ENCODE measurements around the gene ASCC2. TPM values are rescaled to one million over a fixed set of nuclear protein-coding genes. Genes with fewer than 3 reads are reported as not detected.

ASCC2 gene
- total RNA-seq, 1 experiment from 2014 or later = 28.7 TPM

DNA sequence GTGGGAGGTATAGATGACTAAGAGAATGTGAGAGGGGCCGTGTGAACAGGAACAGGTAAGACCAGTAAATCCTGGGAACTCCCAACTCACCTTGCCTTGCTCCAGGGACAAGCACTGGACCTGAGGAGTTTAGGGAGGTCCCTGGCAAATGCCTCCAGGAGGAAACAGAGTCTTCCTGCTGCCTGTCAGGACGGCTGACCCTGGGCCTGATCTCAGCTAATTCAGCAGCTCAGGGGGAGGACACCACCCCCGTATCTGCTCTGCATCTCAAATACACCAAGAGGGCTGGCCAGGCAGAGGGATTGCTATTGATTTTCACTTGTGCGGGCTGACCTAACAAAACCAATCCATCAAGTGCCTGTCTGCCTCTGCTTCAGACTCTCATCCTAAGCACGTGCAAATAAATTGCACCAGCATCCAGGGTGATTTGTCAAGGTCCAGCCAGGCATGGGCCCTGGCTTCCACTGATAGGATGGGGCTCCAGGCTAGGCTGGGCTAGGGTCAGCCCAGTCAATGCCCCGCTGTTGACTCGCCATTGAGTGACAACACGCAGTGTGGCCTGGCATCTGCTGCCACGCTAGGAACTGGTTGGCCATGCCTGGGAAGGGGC is 50.6 kb downstream of the ASCC2 start:
- no peak for DNase-seq (ENCODE audit: low read depth)

DNA sequence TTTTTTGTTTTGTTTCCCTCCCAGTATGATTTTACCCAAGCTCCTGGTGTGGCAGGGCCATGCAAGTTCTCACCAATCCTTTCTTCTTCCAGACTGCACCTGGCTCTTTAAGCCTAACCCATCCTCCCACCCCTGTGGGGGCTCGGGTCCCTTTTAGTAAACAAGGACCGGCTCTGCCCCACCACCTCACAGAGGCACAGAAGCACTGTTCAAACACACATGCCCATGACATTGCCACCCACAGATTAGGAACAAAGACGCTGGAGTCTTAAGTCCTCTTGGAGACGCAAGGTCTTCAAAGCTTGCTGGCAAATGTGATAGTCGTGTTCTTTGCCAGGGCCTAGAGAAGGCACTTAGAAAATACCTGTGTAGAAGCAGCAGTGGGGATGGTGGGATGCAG is 52.0 kb downstream of the ASCC2 start:
- DNase-seq (ENCODE audit: low read depth) = no peak

DNA sequence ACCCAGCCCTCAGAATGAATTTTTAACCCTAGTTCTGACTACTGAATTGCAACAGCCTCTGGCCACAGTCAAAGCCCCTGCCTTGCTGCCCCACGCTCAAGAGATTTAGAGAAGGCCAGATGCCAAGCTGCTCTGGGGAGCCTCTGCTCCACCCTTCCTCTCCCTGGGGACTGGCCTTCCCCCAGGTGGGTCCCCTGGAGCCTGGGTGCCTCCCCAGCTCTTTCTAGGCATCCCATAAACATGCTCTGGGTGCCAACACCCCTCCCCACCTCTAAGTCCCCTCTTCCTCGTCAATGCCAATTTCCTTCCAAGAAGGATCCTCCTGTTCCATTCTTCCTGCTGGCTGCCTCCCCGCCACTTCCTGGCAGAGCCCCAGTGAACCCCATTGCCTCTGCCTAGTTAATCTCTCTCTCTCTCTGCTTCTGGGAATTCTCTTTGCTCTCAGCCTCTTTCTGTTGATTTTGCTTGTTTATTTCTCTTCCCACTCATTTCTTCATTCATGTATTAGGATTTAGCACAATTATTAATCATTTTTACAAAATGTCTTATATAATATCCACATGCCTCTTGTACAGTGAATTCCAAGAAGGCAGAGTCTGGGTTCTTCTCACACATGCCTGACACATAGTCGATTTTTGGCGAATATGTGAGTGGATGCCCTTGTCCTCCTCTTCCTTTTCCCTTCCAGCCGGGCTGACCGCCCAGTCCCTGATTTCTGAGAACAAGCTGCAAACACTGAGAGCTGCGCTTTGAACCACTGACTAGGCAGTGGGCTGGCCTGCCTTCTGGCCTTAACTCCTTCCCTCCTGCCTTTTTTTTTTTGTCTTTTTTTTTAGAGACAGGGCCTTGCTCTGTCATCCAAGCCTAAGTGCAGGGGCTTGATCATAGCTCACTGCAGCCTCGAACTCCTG is 53.4 kb downstream of the ASCC2 start:
- no peak for DNase-seq (ENCODE audit: low read depth)

DNA sequence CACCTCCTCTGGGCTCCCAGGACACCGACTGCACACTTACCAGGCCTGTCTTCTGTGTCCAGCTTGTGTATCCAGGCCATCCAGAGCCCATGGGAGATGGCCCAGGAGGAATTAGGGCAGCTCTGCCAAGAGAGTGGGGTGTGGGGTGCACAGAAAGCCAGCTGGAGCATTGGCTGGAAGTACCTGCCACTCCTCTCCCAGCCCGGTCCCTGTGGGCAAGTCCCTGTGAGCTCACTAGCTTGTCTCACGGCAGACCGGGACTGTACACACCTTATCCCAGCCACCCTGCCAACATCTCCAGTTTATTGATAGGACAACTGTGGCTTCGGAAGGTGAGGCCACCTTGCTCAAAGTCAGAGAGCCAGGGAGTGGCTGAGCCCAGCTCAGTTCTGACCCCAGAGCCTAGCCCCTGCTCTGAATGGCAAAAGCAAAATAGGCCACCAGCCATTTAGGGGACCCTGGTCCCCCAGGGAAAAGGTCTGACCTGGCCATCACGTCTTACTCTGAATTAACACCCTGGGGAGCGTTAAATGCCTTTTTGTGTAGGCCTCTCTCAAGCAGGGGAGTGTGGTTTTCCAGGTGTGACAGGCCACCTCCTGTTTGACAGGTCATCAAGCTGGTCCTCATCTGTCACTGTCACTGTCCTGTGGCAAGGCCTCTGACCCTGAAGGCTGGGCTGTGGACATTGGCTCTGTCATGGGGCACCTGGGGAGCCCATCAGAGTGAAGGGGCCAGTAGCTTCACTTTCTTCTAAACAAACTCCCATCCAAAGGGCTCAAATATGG is 55.8 kb downstream of the ASCC2 start:
- peak; percentile 75 for DNase-seq (ENCODE audit: low read depth)

DNA sequence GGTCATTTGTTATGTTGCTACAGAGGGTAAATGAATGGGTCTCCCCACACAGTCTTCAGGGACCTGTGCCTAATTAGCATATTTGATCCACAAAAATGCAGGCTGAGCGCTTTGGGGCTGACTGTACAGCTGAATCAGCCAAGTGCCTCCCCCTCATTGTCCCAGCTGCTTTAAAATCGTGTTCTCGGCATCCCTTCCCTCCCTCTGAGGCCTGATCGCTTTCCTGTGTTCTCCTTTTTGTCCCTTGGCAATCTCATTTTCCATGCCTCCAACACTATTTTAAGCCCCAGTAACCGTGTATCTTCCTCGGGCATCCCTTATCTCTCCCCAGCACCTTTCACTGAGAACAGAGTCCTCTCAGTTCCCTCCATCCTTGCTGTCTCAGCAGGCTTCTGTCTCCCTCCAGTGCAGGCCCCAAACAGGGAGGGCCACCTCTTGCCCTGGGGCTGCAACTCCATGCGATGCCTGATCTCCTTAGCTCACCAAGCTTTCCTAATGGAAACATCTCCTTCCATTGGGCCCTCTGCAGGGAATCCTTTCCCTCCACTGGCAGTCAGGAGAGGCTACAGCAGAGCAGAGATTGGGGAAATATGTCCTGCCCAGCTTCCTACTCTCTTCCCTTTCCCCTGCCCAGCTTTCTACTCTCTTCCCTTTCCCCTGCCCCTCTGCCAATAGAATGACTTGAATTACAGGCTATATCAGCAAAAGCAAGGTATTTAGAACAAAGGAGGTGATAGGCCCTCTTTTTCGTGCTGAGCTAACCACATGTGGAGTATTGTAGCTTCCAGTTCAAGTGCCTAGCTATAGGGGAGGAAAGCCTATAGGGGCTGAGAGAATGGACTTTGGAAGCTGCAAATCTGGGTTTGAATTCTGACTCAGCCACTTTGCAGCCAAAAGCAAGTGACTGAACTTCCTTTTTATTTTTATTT is 57.1 kb downstream of the ASCC2 start:
- peak; percentile 93 for DNase-seq (ENCODE audit: low read depth)

DNA sequence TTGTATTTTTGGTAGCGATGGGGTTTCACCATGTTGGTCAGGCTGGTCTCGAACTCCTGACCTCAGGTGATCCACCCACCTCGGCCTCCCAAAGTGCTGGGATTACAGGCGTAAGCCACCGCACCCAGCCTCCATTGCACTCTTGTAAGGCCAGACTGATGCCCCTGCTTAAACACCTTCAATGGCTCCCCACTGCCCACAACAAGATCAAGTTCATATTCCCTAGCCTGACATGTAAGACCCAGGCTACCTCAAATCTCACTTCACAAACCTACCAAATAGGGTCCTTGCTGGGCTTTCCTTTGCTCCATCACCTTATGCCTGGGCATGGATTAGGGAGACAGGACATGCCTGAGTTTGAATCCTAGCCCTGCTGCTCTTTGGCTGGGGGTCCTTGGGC is 57.9 kb downstream of the ASCC2 start:
- DNase-seq (ENCODE audit: low read depth) = no peak

DNA sequence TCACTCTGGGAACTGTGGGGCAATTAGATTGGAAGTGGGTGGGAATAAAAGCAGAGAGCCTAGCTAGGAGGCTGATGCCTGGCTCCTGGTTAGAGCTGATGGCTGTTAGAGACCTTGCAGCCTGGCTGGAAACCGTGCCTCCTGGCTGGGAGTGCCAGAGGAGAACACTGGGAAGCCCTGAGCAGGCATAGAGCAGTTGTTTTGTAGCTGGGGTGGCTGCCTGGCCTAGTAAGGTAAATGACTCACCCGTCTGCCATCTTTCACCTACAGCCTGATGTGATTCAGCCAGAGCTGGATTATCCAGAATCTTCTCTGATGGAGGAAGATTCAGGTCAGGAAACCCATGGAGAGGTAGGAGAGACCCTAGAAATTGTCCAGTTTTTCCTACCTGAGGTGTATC is 64.8 kb downstream of the ASCC2 start:
- DNase-seq (ENCODE audit: low read depth) = peak; percentile 82

DNA sequence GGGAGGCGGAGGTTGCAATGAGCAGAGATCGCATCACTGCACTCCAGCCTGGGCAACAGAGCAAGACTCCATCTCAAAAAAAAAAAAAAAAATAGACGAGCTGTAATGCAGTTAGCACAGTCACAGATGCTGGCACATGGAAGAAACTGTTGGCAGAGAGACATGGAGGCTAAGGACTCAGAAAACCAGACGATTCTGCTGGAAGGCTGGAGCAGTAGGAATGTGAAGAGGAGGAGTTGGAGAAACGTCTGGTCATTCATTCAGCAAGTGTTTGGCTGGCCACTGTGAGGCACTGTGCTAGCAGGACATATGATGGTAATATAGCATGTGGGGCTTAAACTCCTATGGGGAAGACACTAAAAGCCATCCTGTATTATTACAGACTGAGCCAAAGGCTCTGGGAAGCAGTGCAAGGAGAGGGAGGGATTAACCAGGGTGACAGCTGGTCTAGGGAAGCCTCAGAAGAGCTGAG is 65.9 kb downstream of the ASCC2 start:
- peak; percentile 49 for DNase-seq (ENCODE audit: low read depth)

DNA sequence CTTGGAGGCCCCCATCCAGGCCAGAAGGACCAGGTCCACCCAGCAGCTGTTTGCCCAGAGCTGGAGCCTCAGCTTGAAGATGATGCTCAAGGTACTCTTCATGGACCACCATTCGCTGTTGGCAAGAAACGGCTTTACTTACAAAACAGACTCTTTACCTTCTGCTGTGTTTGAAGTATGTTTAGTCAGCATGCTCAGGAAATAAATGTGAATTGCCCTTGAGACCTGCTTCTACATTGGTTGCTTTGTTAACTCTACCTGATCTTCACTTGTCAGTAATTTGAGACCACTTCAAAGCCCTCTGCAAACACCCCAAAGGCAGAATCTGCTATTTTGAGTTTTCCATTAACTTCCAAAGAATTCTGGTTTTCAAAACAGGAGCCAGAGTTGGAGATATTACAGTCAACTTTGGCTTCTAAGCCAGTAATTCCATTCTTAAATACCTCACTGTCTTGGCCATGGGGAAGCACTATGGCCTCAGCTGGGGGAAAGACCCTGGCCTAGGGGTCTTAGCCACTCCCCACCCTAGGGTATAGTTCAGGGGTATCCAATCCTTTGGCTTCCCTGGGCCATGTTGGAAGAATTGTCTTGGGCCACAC is 68.3 kb downstream of the ASCC2 start:
- DNase-seq (ENCODE audit: low read depth) = no peak

DNA sequence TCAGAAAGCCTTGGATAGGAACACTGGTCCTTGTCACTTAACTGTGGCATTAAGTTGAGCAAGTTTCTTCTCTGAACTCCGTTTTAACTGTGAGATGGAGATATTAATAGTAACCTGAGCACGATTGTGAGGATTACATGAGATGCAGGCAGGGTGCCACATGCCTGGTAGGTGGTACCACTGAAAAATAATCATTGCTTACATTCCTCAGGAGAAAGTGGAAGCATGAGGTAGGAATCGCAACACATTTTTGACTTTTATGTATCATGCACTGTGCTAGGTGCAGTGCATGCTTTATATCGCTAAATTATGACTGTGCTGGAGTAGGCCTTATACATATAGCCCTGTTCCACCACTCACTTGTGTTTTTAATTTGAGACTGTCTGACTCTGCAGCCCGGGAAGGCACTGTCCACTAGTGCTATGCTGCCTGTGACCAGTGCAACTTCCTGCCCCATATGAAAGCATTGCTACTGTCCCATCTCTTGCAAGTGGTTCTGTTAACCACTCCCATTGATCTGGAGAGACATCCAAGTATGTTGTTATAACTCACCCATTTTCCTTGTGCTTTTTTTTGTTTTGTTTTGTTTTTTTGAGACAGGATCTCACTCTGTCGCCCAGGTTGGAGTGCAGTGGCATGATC is 69.9 kb downstream of the ASCC2 start:
- DNase-seq (ENCODE audit: low read depth) = no peak

DNA sequence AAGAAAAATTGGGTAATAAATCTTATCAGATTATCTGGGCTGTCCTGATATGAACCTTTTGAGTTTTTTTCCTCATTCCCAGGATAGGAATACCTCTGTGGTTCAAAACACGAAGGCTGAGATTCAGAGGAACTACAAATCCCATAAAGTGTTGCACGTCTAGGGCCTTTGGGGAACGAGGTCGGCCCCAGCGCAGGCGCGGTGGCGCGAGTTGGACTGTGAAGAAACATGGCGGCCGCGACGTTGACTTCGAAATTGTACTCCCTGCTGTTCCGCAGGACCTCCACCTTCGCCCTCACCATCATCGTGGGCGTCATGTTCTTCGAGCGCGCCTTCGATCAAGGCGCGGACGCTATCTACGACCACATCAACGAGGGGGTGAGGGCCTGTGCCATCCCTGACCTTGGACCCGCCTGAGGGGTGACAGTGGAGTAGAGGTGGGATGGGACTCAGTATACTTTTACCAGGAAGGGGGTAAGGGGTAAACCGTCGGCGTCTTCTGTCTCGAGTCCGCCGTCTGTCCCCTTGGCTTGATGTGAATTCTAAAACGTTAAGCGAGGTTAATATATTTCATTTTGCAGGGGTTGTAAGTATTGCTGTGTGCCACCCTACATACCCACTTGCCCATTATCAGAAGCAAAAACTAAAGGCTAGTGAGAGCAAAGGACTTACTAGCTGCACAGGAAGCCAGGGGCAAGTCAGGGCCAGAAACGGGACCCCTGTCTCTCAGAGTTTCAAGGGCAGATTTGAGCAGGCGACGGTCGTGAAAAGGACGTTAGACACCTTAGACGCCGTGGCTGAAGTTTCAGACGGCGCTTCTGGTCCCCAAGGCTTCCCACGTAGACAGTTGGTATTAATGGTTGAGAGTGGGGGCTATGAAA is 70.7 kb downstream of the ASCC2 start, which contains the start of gene UQCR10:
Gene UQCR10 (plus strand): TSS at position 199 of the 881 bp plus-strand sequence. CDS start 30 bp downstream, at position 229.
- peak; percentile 84 for DNase-seq (ENCODE audit: low read depth)

DNA sequence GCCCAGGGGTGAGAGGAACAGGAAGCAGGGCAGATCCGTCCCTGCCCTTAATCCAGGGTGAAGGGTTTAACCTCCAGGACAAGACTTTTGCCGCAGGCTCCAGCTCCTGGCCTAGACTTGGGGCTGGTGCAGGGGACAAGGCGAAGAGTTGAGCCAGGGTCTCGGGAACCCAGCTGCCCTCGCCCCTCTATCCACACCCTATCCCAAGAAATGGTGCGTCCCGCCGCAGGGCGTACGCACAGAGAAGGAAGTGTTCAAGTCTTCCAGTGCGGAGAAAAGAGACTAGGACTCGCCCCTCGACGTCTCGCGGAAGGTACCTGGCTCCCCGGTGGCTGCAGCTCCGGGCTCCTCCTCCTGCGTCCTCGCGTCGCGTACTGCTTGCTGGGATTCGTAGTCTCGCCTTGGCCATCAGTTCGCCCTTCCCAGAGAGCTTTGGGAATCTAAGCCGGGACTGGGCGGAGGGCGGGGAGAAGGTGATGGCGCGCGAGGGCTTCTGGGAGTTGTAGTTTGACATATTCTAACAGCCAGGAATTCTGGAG is 71.4 kb downstream of the ASCC2 start, which contains the start of gene ZMAT5:
Gene ZMAT5 (minus strand): TSS at position 376 of the 539 bp plus-strand sequence. CDS start 18,463 bp downstream, outside the sequence.
- DNase-seq (ENCODE audit: low read depth) = peak; percentile 96

DNA sequence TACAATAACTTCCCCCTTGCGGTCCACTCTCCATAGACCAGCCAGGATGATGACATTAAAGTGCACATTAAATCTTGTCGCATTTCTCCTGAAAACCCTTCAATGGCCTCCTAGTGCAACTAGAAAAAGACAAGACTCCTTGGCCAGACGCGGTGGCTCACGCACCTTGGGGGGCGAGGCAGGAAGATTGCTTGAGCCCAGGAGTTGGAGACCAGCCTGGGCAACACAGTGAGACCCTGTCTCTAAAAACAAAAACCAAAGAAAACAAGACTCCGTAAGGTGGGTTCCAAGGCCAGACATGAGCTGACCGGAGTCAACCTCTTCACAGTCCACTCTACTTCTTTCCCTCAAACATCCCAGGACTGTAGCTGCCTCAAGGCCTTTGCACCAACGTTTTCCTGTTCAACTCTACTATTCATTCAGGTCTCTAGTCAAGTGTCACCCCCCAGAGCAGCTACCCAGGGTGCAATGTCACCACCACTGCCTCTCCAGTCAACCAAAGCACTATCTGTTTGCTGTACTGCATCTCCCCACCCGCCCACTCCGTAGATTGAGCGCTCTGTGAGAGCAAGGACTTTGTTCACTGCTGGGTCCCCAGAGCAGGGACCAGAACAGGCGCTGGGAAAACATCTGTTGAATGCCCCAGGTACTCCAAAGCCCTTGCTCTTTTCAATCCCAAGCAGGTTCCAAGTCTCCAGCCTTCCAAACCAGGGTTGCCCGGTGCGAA is 72.0 kb downstream of the ASCC2 start:
- DNase-seq (ENCODE audit: low read depth) = no peak

DNA sequence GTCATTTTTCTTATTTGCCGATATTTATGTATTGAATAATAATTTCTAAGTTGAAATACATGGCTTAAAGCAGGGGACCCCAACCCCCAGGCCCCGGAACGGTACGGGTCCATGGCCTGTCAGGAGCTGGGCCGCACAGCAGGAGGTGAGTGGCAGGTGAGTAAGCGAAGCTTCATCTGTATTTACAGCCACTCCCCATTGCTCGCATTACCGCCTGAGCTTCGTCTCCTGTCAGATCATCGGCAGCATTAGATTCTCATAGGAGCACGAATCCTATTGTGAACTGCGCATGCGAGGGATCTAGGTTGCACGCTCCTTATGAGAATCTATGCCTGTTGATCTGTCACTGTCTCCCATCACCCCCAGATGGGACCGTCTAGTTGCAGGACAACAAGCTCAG is 75.8 kb downstream of the ASCC2 start:
- DNase-seq (ENCODE audit: low read depth) = no peak

DNA sequence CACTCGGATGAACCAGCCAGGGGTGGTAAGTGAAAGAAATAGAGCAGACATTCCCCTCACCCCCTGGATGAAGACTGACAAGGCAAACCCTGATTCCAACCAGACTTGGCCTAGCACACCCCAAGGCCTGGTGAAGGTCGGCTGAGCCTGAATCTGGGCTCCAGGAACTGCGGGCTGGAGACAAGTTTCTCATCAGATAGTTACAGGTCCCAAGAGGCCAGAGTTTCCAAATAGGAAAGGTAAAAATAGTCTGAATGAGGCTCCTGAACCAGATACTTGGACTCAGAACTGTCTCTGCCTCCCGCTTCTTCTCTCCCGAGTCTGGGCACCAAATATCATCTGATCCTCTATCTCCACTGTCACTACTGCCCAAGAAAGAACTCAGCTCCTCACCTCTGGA is 79.1 kb downstream of the ASCC2 start:
- DNase-seq (ENCODE audit: low read depth) = no peak

DNA sequence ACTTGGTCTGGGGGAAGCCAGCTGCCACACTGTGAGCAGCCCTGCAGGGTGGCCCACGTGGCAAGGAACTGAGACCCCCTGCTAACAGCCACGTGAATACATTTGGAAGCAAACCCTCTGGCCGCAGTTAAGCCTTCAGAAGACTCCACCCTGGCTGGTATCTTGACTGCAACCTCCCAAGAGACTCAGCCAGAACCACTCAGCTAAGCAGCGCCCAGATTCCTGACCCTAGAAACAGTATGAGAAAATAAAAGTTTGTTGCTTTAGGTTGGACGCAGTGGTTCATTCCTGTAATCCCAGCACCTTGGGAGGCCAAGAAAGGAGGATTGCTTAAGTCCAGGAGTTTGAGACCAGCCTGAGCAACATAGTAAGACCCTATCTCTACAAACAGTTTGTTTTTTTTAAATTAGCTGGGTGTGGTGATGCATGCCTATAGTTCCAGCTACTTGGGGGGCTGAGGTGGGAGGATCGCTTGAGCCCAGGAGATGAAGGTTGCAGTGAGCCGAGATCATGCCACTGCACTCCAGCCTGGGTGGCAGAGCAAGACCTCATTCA is 79.9 kb downstream of the ASCC2 start:
- no peak for DNase-seq (ENCODE audit: low read depth)

DNA sequence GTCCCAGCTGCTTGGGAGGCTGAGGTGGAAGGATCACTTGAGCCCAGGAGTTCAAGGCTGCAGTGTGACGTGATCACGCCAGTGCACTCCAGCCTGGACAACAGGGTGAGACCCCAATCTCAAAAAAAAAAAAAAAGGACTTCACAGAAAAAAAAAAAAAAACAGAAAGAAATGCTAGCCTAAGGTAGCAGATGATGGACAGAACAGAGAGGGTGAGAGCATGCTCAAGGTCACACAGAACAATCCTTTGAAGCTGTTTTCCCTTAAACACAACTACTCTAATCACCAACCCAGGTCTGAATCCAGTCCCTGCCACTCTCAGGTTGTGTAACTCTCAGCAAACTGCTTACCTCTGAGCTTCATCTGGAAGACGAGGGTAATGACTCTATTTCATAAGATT is 81.0 kb downstream of the ASCC2 start:
- DNase-seq (ENCODE audit: low read depth) = no peak

DNA sequence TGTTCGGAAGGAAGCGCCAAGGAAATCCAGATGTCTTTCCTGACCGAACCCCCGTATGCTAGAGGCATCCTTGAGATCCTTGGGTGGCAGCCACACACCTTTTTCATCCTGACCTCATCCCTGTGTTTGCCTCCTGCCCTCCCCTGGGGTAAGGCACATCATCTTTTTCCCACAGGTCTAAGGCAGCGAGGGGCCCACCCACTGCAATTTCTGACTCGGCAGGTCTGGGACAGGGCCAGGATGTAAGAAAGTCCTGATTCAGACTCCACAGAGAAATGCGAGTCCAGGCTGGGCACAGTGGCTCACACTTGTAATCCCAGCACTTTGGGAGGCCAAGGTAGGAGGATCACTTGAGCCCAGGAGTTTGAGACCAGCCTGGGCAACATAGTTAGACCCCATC is 81.7 kb downstream of the ASCC2 start:
- peak; percentile 30 for DNase-seq (ENCODE audit: low read depth)
